NCI-H774 (cell line): ENCODE results near the gene TSKS.

Source experiments
- DNase-seq: peaks from one replicate; lab custom pipeline; 2025; lab: John Stamatoyannopoulos, UW

The TSKS gene

GRCh38 chr19:49792829-49793560 lies 29.9 kb upstream of the TSKS start:
- DNase-seq = no peak

DNA sequence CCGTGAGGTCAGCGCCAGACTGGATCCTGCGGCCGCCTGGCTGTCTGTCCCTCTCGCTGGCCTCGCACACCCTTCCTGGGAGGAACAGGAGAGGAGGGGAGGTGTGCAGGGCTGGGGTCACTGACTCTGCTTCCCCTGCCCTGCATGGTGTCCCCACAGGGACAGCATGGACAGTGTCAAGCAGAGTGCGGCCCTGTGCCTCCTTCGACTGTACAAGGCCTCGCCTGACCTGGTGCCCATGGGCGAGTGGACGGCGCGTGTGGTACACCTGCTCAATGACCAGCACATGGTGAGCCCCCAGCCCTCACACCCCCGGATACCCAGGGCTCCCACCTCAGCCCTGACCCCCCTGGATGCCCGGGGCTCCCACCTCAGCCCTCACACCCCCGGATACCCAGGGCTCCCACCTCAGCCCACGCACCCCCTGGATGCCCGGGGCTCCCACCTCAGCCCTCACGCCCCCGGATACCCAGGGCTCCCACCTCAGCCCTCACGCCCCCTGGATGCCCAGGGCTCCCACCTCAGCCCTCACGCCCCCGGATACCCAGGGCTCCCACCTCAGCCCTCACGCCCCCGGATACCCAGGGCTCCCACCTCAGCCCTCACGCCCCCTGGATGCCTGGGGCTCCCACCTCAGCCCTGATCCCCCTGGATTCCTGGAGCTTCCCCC lies 28.8 kb upstream of the TSKS start:
- DNase-seq = no peak

- no peak for DNase-seq
Measured at GRCh38 chr19:49790866-49791265, 27.8 kb upstream of the TSKS start.

DNA sequence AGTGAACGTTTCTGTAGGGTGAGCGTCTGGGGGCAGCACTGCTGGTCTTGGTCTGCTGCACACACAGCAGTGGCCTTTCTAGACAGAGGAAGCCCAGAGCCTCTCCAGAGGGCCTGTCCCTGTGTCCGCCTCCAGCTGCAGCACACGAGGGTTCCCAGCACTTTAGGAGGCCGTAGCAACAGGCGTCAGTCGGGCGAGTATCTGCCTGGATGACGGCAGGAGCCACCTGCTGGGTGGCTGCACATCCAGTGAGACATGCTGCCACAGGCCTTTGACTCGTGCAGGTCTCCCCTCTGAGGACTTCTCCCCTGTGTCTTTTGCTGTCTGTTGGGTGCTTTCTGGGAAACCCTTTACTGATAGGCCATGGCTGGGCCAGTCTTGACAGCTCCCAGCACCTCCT lies 25.8 kb upstream of the TSKS start:
- no peak for DNase-seq

- DNase-seq = no peak
Measured at GRCh38 chr19:49787746-49788145, 24.6 kb upstream of the TSKS start.

DNA sequence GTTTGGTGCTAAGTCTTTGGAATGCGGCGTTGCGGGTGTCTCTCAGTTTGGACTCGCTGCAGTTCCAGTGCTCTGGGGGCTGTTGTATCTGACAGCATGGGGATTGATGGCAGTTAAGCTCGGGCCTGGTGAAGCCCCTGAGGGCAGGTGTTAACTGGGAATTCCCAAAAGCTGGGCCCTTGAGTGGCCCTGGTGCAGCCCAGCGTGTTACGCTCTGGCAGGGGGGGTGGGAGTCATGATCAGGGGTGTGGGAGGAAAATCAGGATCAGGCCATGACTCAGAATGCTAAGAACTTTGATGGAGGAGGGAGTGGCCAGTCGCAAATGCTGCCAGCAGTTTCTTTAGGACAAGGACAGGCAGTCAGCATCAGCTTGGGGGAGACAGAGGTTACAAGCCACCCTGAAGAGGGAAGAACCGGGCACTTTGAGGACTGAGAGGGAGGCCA lies 23.3 kb upstream of the TSKS start:
- no peak for DNase-seq

DNA sequence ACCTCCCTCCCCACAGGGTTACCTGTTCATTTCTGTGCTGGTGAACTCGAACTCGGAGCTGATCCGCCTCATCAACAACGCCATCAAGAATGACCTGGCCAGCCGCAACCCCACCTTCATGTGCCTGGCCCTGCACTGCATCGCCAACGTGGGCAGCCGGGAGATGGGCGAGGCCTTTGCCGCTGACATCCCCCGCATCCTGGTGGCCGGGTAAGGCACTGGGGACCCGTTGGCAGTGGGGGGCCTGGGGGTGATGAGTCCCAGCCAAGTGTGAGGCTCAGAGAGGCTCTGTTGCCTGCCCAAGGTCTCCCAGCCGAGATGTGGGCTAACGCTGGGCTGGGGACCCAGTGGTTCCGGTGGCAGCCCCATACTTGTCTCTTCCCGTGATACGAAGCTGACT lies 19.4 kb upstream of the TSKS start:
- no peak for DNase-seq

- no peak for DNase-seq
Measured at GRCh38 chr19:49781394-49781793, 18.3 kb upstream of the TSKS start.

GRCh38 chr19:49780861-49781260 lies 17.8 kb upstream of the TSKS start:
- DNase-seq = no peak

DNA sequence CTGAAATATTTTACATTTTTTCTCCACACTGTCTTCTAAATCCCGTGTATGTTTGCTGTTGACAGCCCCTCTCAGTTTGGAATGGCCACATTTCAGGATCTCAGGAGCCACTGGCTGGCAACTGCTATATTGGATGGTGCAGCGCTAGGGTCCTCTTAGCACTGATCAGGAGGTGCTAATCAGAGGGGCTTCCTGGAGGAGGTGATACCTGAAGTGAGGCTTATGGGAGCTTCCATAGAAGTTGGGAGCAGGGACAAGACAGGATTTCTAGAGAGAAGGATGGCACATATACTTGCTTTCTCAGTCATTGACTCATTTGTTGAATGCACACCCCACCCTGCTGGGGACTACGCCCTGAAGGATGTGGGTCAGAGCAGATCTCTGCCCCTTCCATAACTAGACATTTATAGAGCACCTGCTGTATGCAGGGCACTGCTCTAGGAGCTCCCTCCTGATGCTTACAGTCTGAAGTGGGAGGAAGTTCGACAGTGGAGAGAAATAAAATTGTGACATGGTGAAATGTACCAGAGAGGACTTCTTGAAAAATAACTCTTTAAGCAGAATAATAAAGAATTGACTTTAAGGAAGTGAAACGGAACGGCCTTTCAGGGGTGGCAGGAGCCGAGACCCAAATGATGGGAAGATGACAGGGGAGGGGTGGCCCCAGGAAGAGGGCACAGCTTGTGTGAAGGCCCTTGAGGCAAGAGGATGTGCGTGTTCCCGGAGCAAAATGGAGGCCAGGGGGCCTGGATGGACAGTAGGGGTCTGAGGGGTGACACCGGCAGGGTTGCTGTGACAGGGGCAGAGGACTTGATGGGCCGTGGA lies 16.8 kb upstream of the TSKS start:
- DNase-seq = no peak

DNA sequence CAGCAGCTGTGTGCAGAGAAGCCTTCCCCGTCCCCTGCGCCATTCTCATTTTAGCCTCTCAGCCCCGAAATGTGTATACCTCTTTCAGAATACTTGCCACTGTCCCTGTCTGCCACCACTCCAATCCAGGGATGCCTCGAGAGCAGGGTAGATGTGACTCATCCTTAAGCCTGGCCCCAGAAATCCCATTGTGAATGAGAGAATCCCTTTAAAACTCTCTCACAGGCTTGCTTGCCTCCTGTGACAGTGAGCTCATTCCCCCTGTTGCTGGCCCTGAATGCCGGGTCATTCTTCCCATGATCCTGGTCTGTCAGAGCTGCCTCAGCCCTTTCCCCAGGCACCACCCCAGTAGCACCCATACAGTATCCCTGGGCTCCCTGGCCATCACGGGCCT lies 13.3 kb upstream of the TSKS start:
- no peak for DNase-seq

DNA sequence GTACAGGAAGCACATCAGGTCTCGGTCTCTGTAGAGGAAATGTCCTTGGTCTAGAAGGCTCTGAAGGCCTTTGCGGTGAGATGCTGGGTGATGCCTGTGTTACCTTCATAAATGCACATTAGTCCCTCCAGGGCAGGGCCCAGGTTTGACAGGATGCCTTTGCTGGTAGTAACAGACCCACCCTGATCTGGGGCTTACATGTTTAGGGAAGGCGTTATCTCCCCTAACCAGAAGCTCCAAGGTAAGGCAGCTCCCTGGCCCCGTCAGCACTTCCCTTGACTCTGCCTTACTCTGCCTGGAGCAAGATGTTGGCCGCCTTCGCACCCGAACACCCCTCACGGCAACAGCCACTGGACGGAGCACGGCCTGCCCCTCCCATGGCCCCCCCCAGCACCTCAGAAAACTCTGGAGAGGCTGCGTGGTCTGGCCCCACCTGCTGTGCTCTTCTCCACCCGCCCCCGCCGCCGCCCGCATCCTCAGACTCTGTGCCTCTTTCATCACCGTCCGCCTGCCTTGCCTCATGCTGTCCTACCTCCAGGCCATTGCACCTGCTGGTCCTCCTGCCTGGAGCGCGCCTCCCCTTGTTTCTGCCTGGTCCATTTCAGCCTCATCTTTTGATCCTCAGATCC lies 12.8 kb upstream of the TSKS start:
- DNase-seq = no peak

DNA sequence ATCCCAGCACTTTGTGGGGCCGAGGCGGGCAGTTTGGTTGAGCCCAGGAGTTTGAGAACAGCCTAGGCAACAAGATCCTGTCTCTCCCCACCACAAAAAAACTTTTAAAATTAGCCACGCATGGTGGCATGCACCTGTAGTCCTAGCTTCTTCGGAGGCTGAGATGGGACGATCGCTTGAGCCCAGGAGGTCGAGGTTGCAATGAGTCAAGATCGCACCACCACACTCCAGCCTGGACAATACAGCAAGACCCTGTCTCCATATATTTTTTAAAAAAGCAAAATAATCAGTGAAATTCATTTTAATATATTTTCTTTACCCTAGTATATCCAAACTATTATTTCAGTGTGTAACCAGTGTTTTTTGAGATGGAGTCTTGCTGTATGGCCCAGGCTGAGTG lies 11.9 kb upstream of the TSKS start:
- no peak for DNase-seq

GRCh38 chr19:49773663-49774350 lies 10.7 kb upstream of the TSKS start:
- no peak for DNase-seq

DNA sequence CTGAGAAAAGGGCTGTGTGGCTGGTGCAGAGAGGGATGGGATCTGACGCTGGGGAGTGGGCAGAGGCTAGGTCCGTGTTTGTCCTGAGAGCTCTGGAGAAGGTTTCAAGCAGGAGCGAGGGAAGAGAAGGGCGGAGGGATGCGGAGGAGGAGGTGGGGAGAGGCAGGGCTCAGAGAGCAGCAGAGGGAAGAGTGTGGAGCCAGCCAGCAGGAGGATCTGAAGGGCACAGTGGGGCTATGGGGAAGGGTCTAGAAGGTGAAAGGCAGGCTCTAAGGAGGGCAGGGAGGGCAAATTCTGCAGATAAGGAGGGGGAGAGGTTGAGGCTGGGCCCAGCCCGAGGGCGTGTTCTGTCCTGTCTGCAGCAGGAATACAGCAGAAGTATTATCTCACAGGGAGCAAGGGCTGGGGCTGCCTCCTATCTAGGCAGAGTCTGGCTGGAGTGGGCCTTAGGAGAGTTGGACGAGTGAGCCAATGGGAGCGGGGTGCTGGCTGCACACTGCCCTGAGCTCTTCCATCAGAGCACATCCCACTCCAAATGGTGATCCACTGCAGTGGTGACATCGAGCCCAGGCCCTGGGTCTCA lies 9.8 kb upstream of the TSKS start:
- no peak for DNase-seq

DNA sequence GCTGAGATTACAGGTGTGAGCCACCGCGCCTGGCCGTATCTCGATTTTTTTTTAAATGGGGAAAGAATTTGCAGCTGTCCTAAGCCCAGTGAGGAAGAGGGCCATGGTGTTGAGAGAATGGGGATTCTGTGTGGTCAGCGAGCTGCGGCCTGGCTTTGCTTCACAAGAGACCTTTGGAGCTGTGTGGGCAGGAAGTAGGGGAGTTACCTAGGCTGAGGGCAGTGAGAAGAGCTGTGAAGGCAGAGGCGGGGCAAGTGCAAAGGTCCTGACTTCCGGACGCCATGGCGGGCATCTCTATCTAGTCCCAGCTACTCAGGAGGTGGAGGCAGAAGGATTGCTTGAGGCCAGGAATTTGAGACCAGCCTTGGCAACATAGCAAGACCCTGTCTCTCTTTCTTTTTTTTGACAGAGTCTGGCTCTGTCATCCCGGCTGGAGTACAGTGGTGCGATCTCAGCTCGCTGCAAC lies 8.6 kb upstream of the TSKS start:
- DNase-seq = no peak

- DNase-seq = no peak
Measured at GRCh38 chr19:49770529-49770928, 7.4 kb upstream of the TSKS start.

DNA sequence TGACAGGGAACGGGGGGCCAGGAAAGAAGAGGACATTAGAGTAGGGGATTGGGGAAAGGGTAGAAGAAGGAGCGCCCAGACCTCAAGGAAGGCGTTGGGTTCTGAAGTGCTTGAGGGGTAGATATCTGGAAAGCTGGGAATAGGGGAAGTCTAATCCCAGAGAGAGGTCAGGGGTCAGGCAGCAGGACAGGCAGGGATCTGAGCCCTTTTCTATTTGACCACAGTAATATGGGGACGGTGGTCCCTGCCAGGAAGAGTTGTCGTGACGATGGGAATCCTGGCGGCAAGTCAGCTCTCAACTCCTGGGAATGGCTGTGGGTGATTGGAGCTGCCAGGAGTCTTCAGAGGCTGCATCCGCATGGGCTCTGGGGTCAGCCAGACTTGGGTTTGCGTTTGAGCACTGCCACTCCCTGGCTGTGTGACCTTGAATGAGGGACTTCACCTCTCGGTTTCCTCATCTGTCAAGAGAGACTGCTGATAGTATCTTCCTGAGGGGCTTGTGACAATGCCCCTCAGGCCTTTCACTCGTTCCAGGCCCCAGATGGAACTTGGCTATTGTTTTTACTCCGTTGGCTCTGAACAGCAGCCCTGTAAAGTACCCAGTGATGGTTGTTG lies 5.0 kb upstream of the TSKS start:
- no peak for DNase-seq

GRCh38 chr19:49767381-49767780 lies 4.3 kb upstream of the TSKS start:
- DNase-seq = no peak

DNA sequence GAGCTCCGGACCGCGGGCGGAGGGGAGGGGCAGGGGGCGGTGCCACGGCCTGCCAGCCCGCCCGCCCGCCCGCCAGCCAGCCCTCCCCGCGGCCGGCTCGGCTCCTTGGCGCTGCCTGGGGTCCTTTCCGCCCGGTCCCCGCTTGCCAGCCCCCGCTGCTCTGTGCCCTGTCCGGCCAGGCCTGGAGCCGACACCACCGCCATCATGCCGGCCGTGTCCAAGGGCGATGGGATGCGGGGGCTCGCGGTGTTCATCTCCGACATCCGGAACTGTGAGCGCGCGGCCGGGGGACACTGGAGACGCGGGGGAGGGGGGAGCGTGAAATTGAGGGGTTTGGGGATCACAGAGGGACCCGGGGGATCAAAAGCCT lies 3.8 kb upstream of the TSKS start, which contains the start of gene AP2A1:
Gene AP2A1 (plus strand): TSS at position 72 of the 370 bp plus-strand sequence. CDS start 133 bp downstream, at position 205.
- DNase-seq = no peak
